Measurements from ENCODE around the gene CLEC12A.

DNA sequence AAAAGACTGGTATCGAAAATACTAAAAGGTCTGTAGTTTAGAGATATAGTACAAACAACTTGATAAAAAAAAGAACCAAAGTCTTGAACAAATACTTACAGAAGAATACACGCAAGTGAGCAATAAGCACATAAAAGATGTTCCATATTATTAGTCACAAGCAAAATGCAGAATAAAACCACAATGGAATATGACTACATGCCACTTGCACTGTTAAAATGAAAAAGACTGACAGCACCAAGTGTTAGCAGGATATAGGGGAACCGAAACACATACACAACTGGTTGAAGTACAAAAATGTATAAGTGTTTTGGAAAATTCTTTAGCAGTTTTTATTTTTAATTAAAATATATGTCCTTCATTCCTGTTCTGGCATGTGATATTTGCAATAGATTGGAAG is 42.6 kb upstream of the CLEC12A start:
- no peak for TF ChIP-seq POLR2A (IDR thresholded peaks at IDR 0.05)
- TF ChIP-seq, protein P1, sequence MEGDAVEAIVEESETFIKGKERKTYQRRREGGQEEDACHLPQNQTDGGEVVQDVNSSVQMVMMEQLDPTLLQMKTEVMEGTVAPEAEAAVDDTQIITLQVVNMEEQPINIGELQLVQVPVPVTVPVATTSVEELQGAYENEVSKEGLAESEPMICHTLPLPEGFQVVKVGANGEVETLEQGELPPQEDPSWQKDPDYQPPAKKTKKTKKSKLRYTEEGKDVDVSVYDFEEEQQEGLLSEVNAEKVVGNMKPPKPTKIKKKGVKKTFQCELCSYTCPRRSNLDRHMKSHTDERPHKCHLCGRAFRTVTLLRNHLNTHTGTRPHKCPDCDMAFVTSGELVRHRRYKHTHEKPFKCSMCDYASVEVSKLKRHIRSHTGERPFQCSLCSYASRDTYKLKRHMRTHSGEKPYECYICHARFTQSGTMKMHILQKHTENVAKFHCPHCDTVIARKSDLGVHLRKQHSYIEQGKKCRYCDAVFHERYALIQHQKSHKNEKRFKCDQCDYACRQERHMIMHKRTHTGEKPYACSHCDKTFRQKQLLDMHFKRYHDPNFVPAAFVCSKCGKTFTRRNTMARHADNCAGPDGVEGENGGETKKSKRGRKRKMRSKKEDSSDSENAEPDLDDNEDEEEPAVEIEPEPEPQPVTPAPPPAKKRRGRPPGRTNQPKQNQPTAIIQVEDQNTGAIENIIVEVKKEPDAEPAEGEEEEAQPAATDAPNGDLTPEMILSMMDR (IDR thresholded peaks at IDR 0.05), result no peak
- no peak for TF ChIP-seq EP300 (IDR thresholded peaks at IDR 0.05)
